ENCODE results near the gene WWTR1. TPM values are rescaled to one million over a fixed set of nuclear protein-coding genes. Genes with fewer than 3 reads are reported as not detected.

WWTR1 gene
- total RNA-seq, 1 experiment from 2014 or later = 24.4 TPM

- H3K4me1 ChIP-seq (ENCODE audit: insufficient read depth, low read length) = peaks cover 13% of the 10 kb centered on the region
- no peak for DNase-seq
- no peak overlapping the region for H2BK20ac ChIP-seq (ENCODE audit: low read depth, low read length, poor library complexity, severe bottlenecking)
- no peak overlapping the region for H3K4ac ChIP-seq (ENCODE audit: low read depth, low read length)
- H3K18ac ChIP-seq (ENCODE audit: insufficient read length, low read depth, low read length) = no peak overlapping the region
- H3K23me2 ChIP-seq (ENCODE audit: insufficient read length, low read depth, low read length, poor library complexity, severe bottlenecking) = no peaks in the 10 kb centered on the region
- H4K91ac ChIP-seq (ENCODE audit: insufficient read length, low read depth, low read length) = no peak overlapping the region
- H3K9ac ChIP-seq (ENCODE audit: extremely low read depth, insufficient read length, low read length) = no peak overlapping the region
- no peak overlapping the region for H2BK120ac ChIP-seq (ENCODE audit: low read depth, low read length, poor library complexity, severe bottlenecking)
- H3K27ac ChIP-seq (ENCODE audit: insufficient read length, low read depth, low read length) = no peak overlapping the region
- no peak overlapping the region for H3K56ac ChIP-seq (ENCODE audit: insufficient read length, low read depth, low read length)
- H3K4me2 ChIP-seq (ENCODE audit: insufficient read depth, insufficient read length, low read length) = no peak overlapping the region
- H2BK5ac ChIP-seq (ENCODE audit: insufficient read length, low read length) = no peak overlapping the region
- no peak overlapping the region for H2AK5ac ChIP-seq (ENCODE audit: insufficient read length, low read length)
- H3K27ac Mint-ChIP-seq = no peak overlapping the region
- H3K9me3 ChIP-seq (ENCODE audit: control insufficient read depth, low read depth, low read length) = no peaks in the 10 kb centered on the region
- WGBS (ENCODE audit: extremely low coverage, insufficient read length, low lambda C conversion rate) = no CpG with 5 or more reads among the region's 2 CpGs
- H3K4me3 Mint-ChIP-seq = no peak overlapping the region
- no peak overlapping the region for H2BK15ac ChIP-seq (ENCODE audit: low read depth, low read length)
- H4K8ac ChIP-seq (replicated peaks; ENCODE audit: insufficient read length, low read depth, low read length) = no peak overlapping the region
- no peak overlapping the region for H3T11ph ChIP-seq (ENCODE audit: low read length)
- H3K27me3 ChIP-seq (ENCODE audit: insufficient read depth, low read length) = no peaks in the 10 kb centered on the region; the same call in 1 of the 2 replicates
- no peak overlapping the region for H2BK12ac ChIP-seq (ENCODE audit: insufficient read length, low read depth, low read length)
- no peak overlapping the region for H2AFZ ChIP-seq (ENCODE audit: low read length)
- H3K36me3 Mint-ChIP-seq (ENCODE audit: insufficient read depth in 1 of 3, low read depth in 3 of 3) = peaks cover 11 to 13% (median 13%) of the 10 kb centered on the region in 3 experiments
- no peak overlapping the region for H4K5ac ChIP-seq (ENCODE audit: insufficient read length, low read depth, low read length)
- no peak overlapping the region for H3K14ac ChIP-seq (ENCODE audit: insufficient read depth, low read length)
- no peaks in the 10 kb centered on the region; a peak in 1 of 5 replicates for H3K9me3 Mint-ChIP-seq
- H3K27me3 Mint-ChIP-seq (ENCODE audit: low read depth) = peaks cover 9% of the 10 kb centered on the region
- peaks cover 29 to 37% of the 10 kb centered on the region in 2 experiments for H3K4me1 Mint-ChIP-seq
- no peak overlapping the region for H3K23ac ChIP-seq (ENCODE audit: insufficient read length, low read depth, low read length)
- H3K79me1 ChIP-seq (ENCODE audit: insufficient read depth, low read depth, low read length, poor library complexity, severe bottlenecking) = no peaks in the 10 kb centered on the region
- TF ChIP-seq, protein P1, sequence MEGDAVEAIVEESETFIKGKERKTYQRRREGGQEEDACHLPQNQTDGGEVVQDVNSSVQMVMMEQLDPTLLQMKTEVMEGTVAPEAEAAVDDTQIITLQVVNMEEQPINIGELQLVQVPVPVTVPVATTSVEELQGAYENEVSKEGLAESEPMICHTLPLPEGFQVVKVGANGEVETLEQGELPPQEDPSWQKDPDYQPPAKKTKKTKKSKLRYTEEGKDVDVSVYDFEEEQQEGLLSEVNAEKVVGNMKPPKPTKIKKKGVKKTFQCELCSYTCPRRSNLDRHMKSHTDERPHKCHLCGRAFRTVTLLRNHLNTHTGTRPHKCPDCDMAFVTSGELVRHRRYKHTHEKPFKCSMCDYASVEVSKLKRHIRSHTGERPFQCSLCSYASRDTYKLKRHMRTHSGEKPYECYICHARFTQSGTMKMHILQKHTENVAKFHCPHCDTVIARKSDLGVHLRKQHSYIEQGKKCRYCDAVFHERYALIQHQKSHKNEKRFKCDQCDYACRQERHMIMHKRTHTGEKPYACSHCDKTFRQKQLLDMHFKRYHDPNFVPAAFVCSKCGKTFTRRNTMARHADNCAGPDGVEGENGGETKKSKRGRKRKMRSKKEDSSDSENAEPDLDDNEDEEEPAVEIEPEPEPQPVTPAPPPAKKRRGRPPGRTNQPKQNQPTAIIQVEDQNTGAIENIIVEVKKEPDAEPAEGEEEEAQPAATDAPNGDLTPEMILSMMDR (conservative IDR thresholded peaks at IDR 0.05) = no peak
- H4K20me1 ChIP-seq (ENCODE audit: control insufficient read depth, insufficient read depth, insufficient read length) = no peaks in the 10 kb centered on the region
- H3K79me2 ChIP-seq (ENCODE audit: insufficient read depth, low read length) = peaks cover 3% of the 10 kb centered on the region; the same call in 1 of the 2 replicates
Observed at GRCh38 chr3:149571381-149571780, 86.4 kb downstream of the WWTR1 start.
